WTC11 (cell line): ENCODE results near the gene ZNF630. TPM values are rescaled to one million over a fixed set of nuclear protein-coding genes. Genes with fewer than 3 reads are reported as not detected.
"Not testable (repeated sequence)": the region's sequence is repeated elsewhere in the genome, so short reads cannot be mapped to it uniquely, and the experiment has no call there.

Experiments
- ATAC-seq: fragments of 200-7000 bp; cut with Tn5 transposase; 2 replicates; pipeline ENCODE4 v1.10.0; 2021; ENCODE audit warnings: mild to moderate bottlenecking, moderate library complexity
- Bru-seq: library from RNA; stranded (reverse); fragments of 400-500 nt; gene quantifications from one replicate; lab custom pipeline; 2021; lab: Mats Ljungman, UMichigan
- CTCF ChIA-PET: fragments of 300-600 bp; sonication (Branson Sonifier 250); formaldehyde crosslinking; loops from one replicate; lab custom pipeline; 2021; ENCODE audit warnings: antibody characterized with exemption; lab: Charles Lee
- POLR2A ChIA-PET: fragments of 350-600 bp; sonication (Branson Sonifier 250); formaldehyde crosslinking; loops from one replicate; lab custom pipeline; 2021; ENCODE audit warnings: antibody characterized with exemption; lab: Charles Lee
- DNase-seq: peaks from one replicate; pipeline ENCODE4 v3.0.0; 2021; ENCODE audit warnings: low spot score
- H3K27ac Mint-ChIP-seq: 2 replicates; pipeline ENCODE4 v1.8.0; 2021; ENCODE audit warnings: mixed read lengths
- H3K27me3 Mint-ChIP-seq: 2 replicates; pipeline ENCODE4 v1.8.0; 2021; ENCODE audit warnings: low read depth, mild to moderate bottlenecking, moderate library complexity, mixed read lengths
- H3K36me3 Mint-ChIP-seq: 2 replicates; pipeline ENCODE4 v1.8.0; 2021; ENCODE audit warnings: mixed read lengths
- H3K4me1 Mint-ChIP-seq: 2 replicates; pipeline ENCODE4 v1.8.0; 2022; ENCODE audit warnings: mixed read lengths
- H3K4me3 Mint-ChIP-seq: 2 replicates; pipeline ENCODE4 v1.8.0; 2021; ENCODE audit warnings: mild to moderate bottlenecking, moderate library complexity, mixed read lengths
- H3K9me3 Mint-ChIP-seq: 2 replicates; pipeline ENCODE4 v1.8.0; 2021; ENCODE audit warnings: mixed read lengths
- CREM ChIP-seq: sonication (generic); formaldehyde crosslinking; IDR thresholded peaks from 2 replicates; pipeline ENCODE4 v1.8.1; 2022; ENCODE audit warnings: mild to moderate bottlenecking, missing genetic modification reagents, moderate library complexity
- E2F5 ChIP-seq: sonication (generic); formaldehyde crosslinking; IDR thresholded peaks from 2 replicates; pipeline ENCODE4 v1.8.1; 2022; ENCODE audit warnings: mild to moderate bottlenecking, moderate library complexity, missing genetic modification reagents
- ELF4 ChIP-seq: sonication (generic); formaldehyde crosslinking; IDR thresholded peaks from 2 replicates; pipeline ENCODE4 v1.8.1; 2022; ENCODE audit warnings: low read depth, mild to moderate bottlenecking, moderate library complexity, missing genetic modification reagents
- ESRRA ChIP-seq: sonication (generic); formaldehyde crosslinking; IDR thresholded peaks from 2 replicates; pipeline ENCODE4 v1.8.1; 2022; ENCODE audit warnings: mild to moderate bottlenecking, missing genetic modification reagents, borderline replicate concordance
- ETV6 ChIP-seq: sonication (generic); formaldehyde crosslinking; IDR thresholded peaks from 2 replicates; pipeline ENCODE4 v1.8.1; 2022; ENCODE audit warnings: mild to moderate bottlenecking, missing genetic modification reagents
- FOXP1 ChIP-seq: sonication (generic); formaldehyde crosslinking; IDR thresholded peaks from 2 replicates; pipeline ENCODE4 v1.8.0; 2022; ENCODE audit warnings: missing genetic modification reagents, mild to moderate bottlenecking, moderate library complexity, borderline replicate concordance
- GABPB1 ChIP-seq: sonication (generic); formaldehyde crosslinking; IDR thresholded peaks from 2 replicates; pipeline ENCODE4 v1.8.1; 2023; ENCODE audit warnings: mild to moderate bottlenecking, missing genetic modification reagents
- GTF2I ChIP-seq: fragments of 250-450 bp; sonication (Bioruptor Pico); conservative IDR thresholded peaks from 2 replicates; pipeline ENCODE4 v1.4.0; 2021; ENCODE audit warnings: mild to moderate bottlenecking
- HMGA2 ChIP-seq: fragments of 250-450 bp; sonication (Bioruptor Pico); IDR thresholded peaks from 2 replicates; pipeline ENCODE4 v1.4.0; 2021; ENCODE audit warnings: mild to moderate bottlenecking, moderate library complexity
- JAZF1 ChIP-seq: fragments of 250-450 bp; sonication (Bioruptor Pico); IDR thresholded peaks from 2 replicates; pipeline ENCODE4 v1.9.0; 2021; ENCODE audit warnings: moderate library complexity, mild to moderate bottlenecking, inconsistent platforms
- JUN ChIP-seq: sonication (generic); formaldehyde crosslinking; IDR thresholded peaks from 2 replicates; pipeline ENCODE4 v1.8.0; 2023; ENCODE audit warnings: mild to moderate bottlenecking, missing genetic modification reagents
- KAT7 ChIP-seq: sonication (generic); formaldehyde crosslinking; IDR thresholded peaks from 2 replicates; pipeline ENCODE4 v1.8.1; 2023; ENCODE audit warnings: missing genetic modification reagents, mild to moderate bottlenecking, borderline replicate concordance
- NFYB ChIP-seq: sonication (generic); formaldehyde crosslinking; conservative IDR thresholded peaks from 2 replicates; pipeline ENCODE4 v1.8.0; 2022; ENCODE audit warnings: low read depth, missing genetic modification reagents
- NR3C1 ChIP-seq: sonication (generic); formaldehyde crosslinking; conservative IDR thresholded peaks from 2 replicates; pipeline ENCODE4 v1.8.1; 2023; ENCODE audit warnings: low read depth, mild to moderate bottlenecking, missing genetic modification reagents
- OVOL2 ChIP-seq: fragments of 250-450 bp; sonication (Bioruptor Pico); IDR thresholded peaks from 2 replicates; pipeline ENCODE4 v1.9.0; 2021; ENCODE audit warnings: mild to moderate bottlenecking, borderline replicate concordance
- RORB ChIP-seq: fragments of 250-450 bp; sonication (Bioruptor Pico); IDR thresholded peaks from 2 replicates; pipeline ENCODE4 v1.9.0; 2021; ENCODE audit warnings: mild to moderate bottlenecking
- TEAD1 ChIP-seq: sonication (generic); formaldehyde crosslinking; IDR thresholded peaks from 2 replicates; pipeline ENCODE4 v1.8.0; 2022; ENCODE audit warnings: mild to moderate bottlenecking, missing genetic modification reagents
- TEAD4 ChIP-seq: sonication (generic); formaldehyde crosslinking; IDR thresholded peaks from 2 replicates; pipeline ENCODE4 v1.8.0; 2022; ENCODE audit warnings: mild to moderate bottlenecking, missing genetic modification reagents
- TP53 ChIP-seq: sonication (generic); formaldehyde crosslinking; IDR thresholded peaks from 2 replicates; pipeline ENCODE4 v1.8.1; 2023; ENCODE audit warnings: mild to moderate bottlenecking, missing genetic modification reagents
- ZNF232 ChIP-seq: sonication (generic); formaldehyde crosslinking; IDR thresholded peaks from 2 replicates; pipeline ENCODE4 v1.8.0; 2022; ENCODE audit warnings: mild to moderate bottlenecking, missing genetic modification reagents
- ZNF263 ChIP-seq: sonication (generic); formaldehyde crosslinking; IDR thresholded peaks from 2 replicates; pipeline ENCODE4 v1.8.1; 2022; ENCODE audit warnings: low read depth, mild to moderate bottlenecking, moderate library complexity, missing genetic modification reagents
- ZNF423 ChIP-seq: fragments of 250-450 bp; sonication (Bioruptor Pico); IDR thresholded peaks from 2 replicates; pipeline ENCODE4 v2.1.2; 2022; ENCODE audit warnings: mild to moderate bottlenecking, moderate library complexity
- ZNF512 ChIP-seq: sonication (generic); formaldehyde crosslinking; IDR thresholded peaks from 2 replicates; pipeline ENCODE4 v1.8.1; 2022; ENCODE audit warnings: missing genetic modification reagents, borderline replicate concordance
- ZNF671 ChIP-seq: fragments of 250-450 bp; sonication (Bioruptor Pico); IDR thresholded peaks from 2 replicates; pipeline ENCODE4 v1.8.0; 2021; ENCODE audit warnings: mild to moderate bottlenecking
- long read RNA-seq, 3 experiments: library from RNA in 1 of 3; library from capped mRNA in 1 of 3; library from polyadenylated mRNA in 1 of 3; unstranded in 2 of 3; stranded (forward) in 1 of 3; transcript quantifications; one replicate each; pipeline ENCODE4 v2.0.0, GENCODE V29; 2021
- total RNA-seq: library from RNA; stranded (reverse); gene quantifications from 3 replicates; pipeline ENCODE4 v1.2.3, GENCODE V29; 2021

Gene ZNF630
- 1.3 to 2.1 TPM (median 1.9 TPM) in 3 replicates for total RNA-seq
- percentile 50 among the genes with signal in this experiment for Bru-seq, nascent RNA
- long read RNA-seq, experiment 1, partial matches to known transcripts = 0 of 5 reads
- long read RNA-seq, experiment 1, other reads (novel, unspliced or antisense) = 4 of 5 reads
- long read RNA-seq, experiment 2, partial matches to known transcripts = 0 of 2 reads
- long read RNA-seq, experiment 2, other reads (novel, unspliced or antisense) = 1 of 2 reads
- long read RNA-seq, experiment 3, partial matches to known transcripts = 0 of 4 reads
- long read RNA-seq, experiment 3, other reads (novel, unspliced or antisense) = 0 of 4 reads

GRCh38 chrX:48071064-48071985 lies at the start of gene ZNF630:
TSS of gene ZNF630 (minus strand) at chrX:48071640. CDS start at chrX:48066886, 4,754 bp downstream.
- peak within 1 kb of the TSS; percentile 67 for H3K27ac Mint-ChIP-seq
- POLR2A ChIA-PET = no interaction called here
- DNase-seq (peak; percentile 76), ATAC-seq (peak; percentile 97)
- H3K9me3 Mint-ChIP-seq = no peaks in the 10 kb centered on the region
- CTCF ChIA-PET = no interaction called here
- peaks cover 11% of the 10 kb centered on the region for H3K4me1 Mint-ChIP-seq
- H3K27me3 Mint-ChIP-seq = no peaks in the 10 kb centered on the region
- H3K4me3 Mint-ChIP-seq = peak within 1 kb of the TSS; percentile 91
- H3K36me3 Mint-ChIP-seq = no peaks in the 10 kb centered on the region
- TF ChIP-seq CREM (0 out of 2 replicates have a peak, but pooled peaks have one; percentile 45), NFYB (peak; percentile 80), TEAD4 (CRISPR knock-in tag) (no peak)

DNA sequence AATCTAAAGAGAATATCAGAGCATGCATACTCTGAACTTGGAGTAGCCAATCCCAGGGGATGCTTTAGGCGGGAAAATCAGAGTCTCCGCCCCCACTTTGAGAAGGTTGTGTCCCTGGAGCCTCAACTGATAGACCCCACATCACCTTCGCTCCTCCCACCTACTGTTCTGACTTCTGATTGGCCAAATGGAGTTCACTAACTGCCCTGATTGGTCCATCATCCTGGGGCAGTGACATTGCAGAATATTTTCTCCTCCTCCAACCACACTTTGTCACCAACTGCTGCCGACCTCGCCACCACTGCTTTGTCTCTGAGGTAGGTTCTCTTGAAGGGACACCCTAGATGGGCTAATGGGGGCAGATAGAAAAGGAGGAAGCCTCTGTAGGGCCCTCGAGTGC lies 36.3 kb upstream of the ZNF630 start:
- DNase-seq = no peak
- H3K27me3 Mint-ChIP-seq = no peaks in the 10 kb centered on the region; the same call in 1 of the 2 replicates
- no peaks in the 10 kb centered on the region for H3K36me3 Mint-ChIP-seq

GRCh38 chrX:48102874-48103374 lies 31.5 kb upstream of the ZNF630 start:
- ChIA-PET POLR2A (no interaction called here), CTCF (no interaction called here)
- TF ChIP-seq ZNF671 (CRISPR knock-in tag) = no peak
- no peak for TF ChIP-seq GABPB1 (CRISPR knock-in tag)
- TF ChIP-seq NFYB = no peak
- H3K4me1 Mint-ChIP-seq = no peaks in the 10 kb centered on the region
- H3K27ac Mint-ChIP-seq = no peak overlapping the region
- no peak for DNase-seq
- no peak for ATAC-seq
- H3K4me3 Mint-ChIP-seq = no peak overlapping the region
- no peaks in the 10 kb centered on the region for H3K36me3 Mint-ChIP-seq
- H3K9me3 Mint-ChIP-seq = peaks cover 7% of the 10 kb centered on the region; the same call in 1 of the 2 replicates
- no peaks in the 10 kb centered on the region for H3K27me3 Mint-ChIP-seq

More for the DNA sequence above, 36.3 kb upstream of the ZNF630 start:
- Mint-ChIP-seq H3K27ac (no peak overlapping the region), H3K4me1 (no peaks in the 10 kb centered on the region), H3K4me3 (no peak overlapping the region), H3K9me3 (no peaks in the 10 kb centered on the region)
- ChIA-PET CTCF (no interaction called here), POLR2A (no interaction called here)
- TF ChIP-seq OVOL2 (CRISPR knock-in tag) (no peak), NR3C1 (no peak), TEAD1 (CRISPR knock-in tag) (no peak), ZNF423 (CRISPR knock-in tag) (no peak), ESRRA (CRISPR knock-in tag) (no peak), ZNF232 (CRISPR knock-in tag) (no peak), ETV6 (CRISPR knock-in tag) (no peak), ELF4 (no peak), E2F5 (no peak), KAT7 (CRISPR knock-in tag) (no peak), ZNF263 (no peak)
- no peak for ATAC-seq

DNA sequence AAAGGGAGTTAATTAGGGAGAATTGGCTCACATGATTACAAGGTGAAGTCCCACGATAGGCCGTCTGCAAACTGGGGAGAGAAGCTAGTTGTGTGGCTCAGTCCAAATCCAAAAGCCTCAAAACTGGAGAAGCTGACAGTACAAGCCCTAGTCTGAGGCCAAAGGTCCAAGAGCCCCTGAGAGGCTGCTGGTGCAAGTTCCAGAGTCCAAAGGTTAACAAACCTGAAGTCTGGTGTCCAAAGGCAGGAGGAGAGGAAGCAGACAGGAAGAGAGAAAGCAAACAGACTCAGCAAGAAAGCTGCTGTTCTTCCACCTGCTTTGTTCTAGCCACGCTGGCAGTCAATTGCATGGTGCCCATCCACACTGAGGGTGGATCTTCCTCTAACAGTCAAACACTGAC lies 30.0 kb upstream of the ZNF630 start:
- Mint-ChIP-seq H3K27me3 (no peaks in the 10 kb centered on the region), H3K4me1 (no peaks in the 10 kb centered on the region), H3K36me3 (no peaks in the 10 kb centered on the region), H3K4me3 (no peak overlapping the region), H3K27ac (no peak overlapping the region), H3K9me3 (peaks cover 7% of the 10 kb centered on the region; the same call in 1 of the 2 replicates)
- TF ChIP-seq OVOL2 (CRISPR knock-in tag) (no peak), JUN (CRISPR knock-in tag) (no peak), ZNF512 (CRISPR knock-in tag) (no peak), FOXP1 (CRISPR knock-in tag) (no peak), RORB (CRISPR knock-in tag) (no peak), GTF2I (no peak), HMGA2 (CRISPR knock-in tag) (no peak), TP53 (CRISPR knock-in tag) (no peak), JAZF1 (CRISPR knock-in tag) (no peak)
- DNase-seq (no peak), ATAC-seq (no peak)
- CTCF ChIA-PET = no interaction called here
- POLR2A ChIA-PET = no interaction called here

DNA sequence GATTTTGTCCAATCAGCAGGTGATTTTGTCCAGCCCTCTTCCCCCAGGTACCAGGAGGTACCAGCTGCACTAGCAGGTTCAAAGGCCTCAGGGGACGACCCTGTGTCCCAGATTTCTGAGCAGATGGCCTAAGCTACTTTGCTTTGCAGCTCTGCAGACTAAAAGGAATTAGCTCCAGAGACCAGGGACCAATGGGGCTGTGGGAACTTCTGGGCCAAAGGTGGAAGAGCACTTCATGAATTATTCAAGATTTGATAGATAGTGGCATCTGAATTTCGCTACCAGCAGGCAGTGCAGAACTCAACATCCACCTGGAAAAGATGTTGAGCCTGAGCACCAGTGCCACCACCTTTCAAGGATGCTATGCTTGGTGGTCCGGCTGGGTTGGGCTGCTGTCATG lies 21.1 kb upstream of the ZNF630 start:
- H3K27ac Mint-ChIP-seq, H3K36me3 Mint-ChIP-seq, POLR2A ChIA-PET, DNase-seq, H3K4me3 Mint-ChIP-seq, CTCF ChIA-PET, H3K9me3 Mint-ChIP-seq, H3K4me1 Mint-ChIP-seq, H3K27me3 Mint-ChIP-seq, ATAC-seq: not testable (repeated sequence)
